SK-N-SH (cell line): ENCODE data around the gene DHRS4L2. TPM values are rescaled to one million over a fixed set of nuclear protein-coding genes. Genes with fewer than 3 reads are reported as not detected.

Experiments
- CTCF ChIA-PET: fragments of 300-600, 350-600 bp; formaldehyde crosslinking; extraction: SDS; loops from one replicate; lab custom pipeline; 2021; lab: Yijun Ruan, JAX
- POLR2A ChIA-PET: fragments of 350-600 bp; sonication (Branson Sonifier 250); formaldehyde crosslinking; extraction: SDS; loops from one replicate; lab custom pipeline; 2020; ENCODE audit warnings: antibody characterized with exemption, inconsistent platforms; lab: Yijun Ruan, JAX
- DNase-seq: peaks from one replicate; pipeline ENCODE4 v3.0.0; 2012
- H2AFZ ChIP-seq: fragments of 200-600 bp; sonication (generic); 2 replicates; pipeline ENCODE4 v1.8.1; 2016; ENCODE audit warnings: antibody characterized with exemption, mild to moderate bottlenecking, low read depth
- H3F3A ChIP-seq: fragments of 200-600 bp; sonication (generic); replicated peaks from 2 replicates; pipeline ENCODE3; 2016; ENCODE audit warnings: antibody characterized with exemption, mild to moderate bottlenecking; ENCODE audit not compliant: insufficient read depth
- H3K27ac ChIP-seq, 2 experiments: fragments of 200-500 bp in 1 of 2; fragments of 200-600 bp in 1 of 2; sonication (Bioruptor generic) in 1 of 2; sonication (generic), shearing (Covaris generic) in 1 of 2; 2 replicates each; pipeline versions ENCODE4 v1.5.1 to v1.6.1; 2014 to 2016; ENCODE audit warnings: low read depth in 2 of 2, inconsistent platforms in 1 of 2, low read length in 1 of 2, mild to moderate bottlenecking in 1 of 2, mixed read lengths in 1 of 2
- H3K27me3 ChIP-seq: fragments of 200-600 bp; sonication (generic), shearing (Covaris generic); 2 replicates; pipeline ENCODE4 v1.6.1; 2016; ENCODE audit warnings: mixed run types; ENCODE audit not compliant: insufficient read depth
- H3K36me3 ChIP-seq, 2 experiments: fragments of 200-500 bp in 1 of 2; fragments of 200-600 bp in 1 of 2; sonication (Bioruptor generic) in 1 of 2; sonication (generic) in 1 of 2; replicated peaks in 1 of 2; 2 replicates each; pipeline versions ENCODE3 to v1.5.1; 2014 to 2016; ENCODE audit warnings: low read length in 1 of 2, mild to moderate bottlenecking in 1 of 2; ENCODE audit not compliant: insufficient read depth in 2 of 2, control insufficient read depth in 1 of 2
- H3K4me1 ChIP-seq, 2 experiments: fragments of 200-500 bp in 1 of 2; fragments of 200-600 bp in 1 of 2; sonication (Bioruptor generic) in 1 of 2; sonication (generic), shearing (Covaris generic) in 1 of 2; 2 replicates each; pipeline versions ENCODE4 v1.5.1 to v1.6.1; 2014 to 2016; ENCODE audit warnings: low read depth in 1 of 2, low read length in 1 of 2, mixed run types in 1 of 2; ENCODE audit not compliant: insufficient read depth in 2 of 2, control insufficient read depth in 1 of 2
- H3K4me2 ChIP-seq: fragments of 200-600 bp; sonication (generic), shearing (Covaris generic); 2 replicates; pipeline ENCODE4 v1.6.1; 2017; ENCODE audit warnings: mixed run types
- H3K4me3 ChIP-seq, 2 experiments: fragments of 200-500 bp in 1 of 2; fragments of 200-600 bp in 1 of 2; sonication (Bioruptor generic) in 1 of 2; sonication (generic), shearing (Covaris generic) in 1 of 2; 2 replicates each; pipeline versions ENCODE4 v1.5.1 to v1.8.1; 2014 to 2016; ENCODE audit warnings: low read depth in 2 of 2, inconsistent platforms in 1 of 2, low read length in 1 of 2, mild to moderate bottlenecking in 1 of 2, mixed read lengths in 1 of 2, moderate library complexity in 1 of 2
- H3K79me2 ChIP-seq: fragments of 200-600 bp; sonication (generic); 2 replicates; pipeline ENCODE4 v1.8.1; 2017; ENCODE audit warnings: mild to moderate bottlenecking; ENCODE audit not compliant: insufficient read depth
- H3K9ac ChIP-seq: fragments of 200-600 bp; sonication (generic); 2 replicates; pipeline ENCODE4 v1.6.1; 2017; ENCODE audit warnings: mixed run types
- H3K9me2 ChIP-seq: fragments of 200-600 bp; sonication (generic); 2 replicates; pipeline ENCODE4 v1.6.1; 2017; ENCODE audit warnings: mixed run types
- H3K9me3 ChIP-seq: fragments of 200-600 bp; sonication (generic); 2 replicates; pipeline ENCODE4 v1.6.1; 2017; ENCODE audit warnings: mixed run types, mild to moderate bottlenecking, moderate library complexity
- H4K20me1 ChIP-seq: fragments of 200-600 bp; sonication (generic); 2 replicates; pipeline ENCODE4 v1.6.1; 2017; ENCODE audit warnings: mild to moderate bottlenecking, mixed run types; ENCODE audit not compliant: insufficient read depth
- CHD2 ChIP-seq: fragments of 150-350 bp; IDR thresholded peaks from 2 replicates; pipeline ENCODE4 v1.6.1; 2018; ENCODE audit warnings: low read length; ENCODE audit not compliant: partially characterized antibody
- MXI1 ChIP-seq: IDR thresholded peaks from 2 replicates; pipeline ENCODE4 v1.6.1; 2012; ENCODE audit warnings: mild to moderate bottlenecking, low read depth, low read length, improper control_type of control experiment
- NRF1 ChIP-seq: IDR thresholded peaks from 2 replicates; pipeline ENCODE4 v1.6.1; 2012; ENCODE audit warnings: low read depth, mild to moderate bottlenecking, low read length
- POLR2AphosphoS5 ChIP-seq: IDR thresholded peaks from 2 replicates; pipeline ENCODE4 v1.6.1; 2012; ENCODE audit warnings: low read depth, low read length
- RAD21 ChIP-seq: IDR thresholded peaks from 2 replicates; pipeline ENCODE4 v1.6.1; 2012; ENCODE audit warnings: mild to moderate bottlenecking, low read length
- TCF12 ChIP-seq: IDR thresholded peaks from 2 replicates; pipeline ENCODE4 v1.4.0; 2012
- WGBS: methylation state at CpG from one replicate; pipeline ENCODE4 v1.1.6; 2017; ENCODE audit warnings: low lambda C conversion rate; 5-methylcytosine and 5-hydroxymethylcytosine counted together
- polyA plus RNA-seq, 3 experiments: library from polyadenylated mRNA; depleted of rRNA; stranded (reverse); fragments of >200 nt; gene quantifications; 2 replicates each; pipeline ENCODE4 v1.2.3, GENCODE V29; 2012
- TF ChIP-seq, protein P1 (sequence below): IDR thresholded peaks from 2 replicates; pipeline ENCODE4 v1.6.1; 2012; ENCODE audit warnings: mild to moderate bottlenecking, low read depth, low read length, moderate library complexity
- TF ChIP-seq, protein P2 (sequence below): IDR thresholded peaks from 2 replicates; pipeline ENCODE4 v1.4.0; 2012; ENCODE audit warnings: low read depth

DHRS4L2 gene
- polyA plus RNA-seq, 1 of the 3 experiments (the other 2 are of a cell fraction) = 14.6 TPM

DNA sequence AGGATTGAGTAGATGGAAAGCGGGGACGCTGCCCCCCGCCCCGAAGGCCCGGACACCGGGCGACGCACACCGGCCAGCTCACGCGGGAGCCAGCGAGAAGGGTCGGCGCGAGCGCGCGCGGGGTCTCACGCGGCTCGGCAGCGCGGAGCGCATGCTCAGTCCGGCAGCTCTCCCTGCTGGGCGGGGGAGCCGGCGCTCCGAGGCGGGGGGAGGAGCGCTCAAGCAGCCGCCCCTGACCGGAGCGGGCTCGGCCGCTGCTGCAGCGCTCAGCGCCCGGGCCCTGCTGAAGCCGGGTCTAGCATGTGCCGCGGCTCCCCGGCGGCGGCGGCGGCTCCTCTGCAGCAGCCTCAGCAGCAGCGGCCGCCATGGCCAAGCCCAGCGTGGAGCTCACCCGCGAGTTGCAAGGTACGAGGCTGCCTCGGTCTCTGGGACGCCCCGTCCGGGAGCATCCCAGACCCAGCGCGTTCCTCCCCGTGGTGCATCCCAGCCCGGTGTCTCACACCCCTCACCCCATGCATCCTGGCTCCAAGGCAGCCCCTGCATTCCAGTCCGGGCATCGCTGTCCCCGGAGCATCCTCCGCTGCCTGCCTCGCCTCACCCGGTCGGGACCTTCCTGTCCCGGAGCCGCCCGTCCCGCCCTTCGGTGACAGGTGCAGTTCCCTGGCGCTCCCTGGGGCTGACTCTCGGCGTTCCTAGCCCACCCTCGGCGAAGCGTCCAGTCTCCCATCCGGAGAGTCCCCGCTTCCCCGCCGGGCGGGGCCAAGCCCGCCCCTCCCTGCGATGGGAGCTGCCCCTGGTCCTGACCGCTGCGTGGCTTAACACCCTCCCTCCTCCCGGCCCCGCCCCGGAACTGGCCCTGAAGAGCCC lies 63.3 kb downstream of the DHRS4L2 start, which contains the start of gene CARMIL3:
Gene CARMIL3 (plus strand): TSS at position 221 of the 867 bp plus-strand sequence. CDS start 145 bp downstream, at position 366.
- H4K20me1 ChIP-seq = no peaks in the 10 kb centered on the region
- H3K9ac ChIP-seq = peak within 1 kb of the TSS; percentile 53; the same call in 1 of the 2 replicates
- CTCF ChIA-PET = interaction anchor here (0.7 to 42.8 kb wide), 7 partner anchors 28 to 463 kb away, joined by 3 to 1159 read pairs (median 5); partner anchors contain the start of genes IRF9 and PCK2
- H3K79me2 ChIP-seq = no peaks in the 10 kb centered on the region
- peak; percentile 97 for DNase-seq
- peak within 1 kb of the TSS; percentile 72 to 80 for H3K4me3 ChIP-seq
- peak within 1 kb of the TSS; percentile 96; the same call in 1 of the 2 replicates for H2AFZ ChIP-seq
- 0% methylated on average over 8 of the region's 92 CpGs for WGBS
- no peaks in the 10 kb centered on the region for H3K9me3 ChIP-seq
- H3K4me2 ChIP-seq = peak within 1 kb of the TSS; percentile 88
- no peaks in the 10 kb centered on the region for H3K9me2 ChIP-seq
- H3K36me3 ChIP-seq = no peaks in the 10 kb centered on the region
- peaks cover 0 to 18% of the 10 kb centered on the region in 2 experiments; a peak in 1 of 4 replicates for H3K4me1 ChIP-seq
- TF ChIP-seq TCF12 (no peak), CHD2 (peak; percentile 93), NRF1 (peak; percentile 74), RAD21 (no peak), MXI1 (peak; percentile 64), POLR2AphosphoS5 (0 out of 2 replicates have a peak, but pooled peaks have one; percentile 18)
- TF ChIP-seq, protein P1, sequence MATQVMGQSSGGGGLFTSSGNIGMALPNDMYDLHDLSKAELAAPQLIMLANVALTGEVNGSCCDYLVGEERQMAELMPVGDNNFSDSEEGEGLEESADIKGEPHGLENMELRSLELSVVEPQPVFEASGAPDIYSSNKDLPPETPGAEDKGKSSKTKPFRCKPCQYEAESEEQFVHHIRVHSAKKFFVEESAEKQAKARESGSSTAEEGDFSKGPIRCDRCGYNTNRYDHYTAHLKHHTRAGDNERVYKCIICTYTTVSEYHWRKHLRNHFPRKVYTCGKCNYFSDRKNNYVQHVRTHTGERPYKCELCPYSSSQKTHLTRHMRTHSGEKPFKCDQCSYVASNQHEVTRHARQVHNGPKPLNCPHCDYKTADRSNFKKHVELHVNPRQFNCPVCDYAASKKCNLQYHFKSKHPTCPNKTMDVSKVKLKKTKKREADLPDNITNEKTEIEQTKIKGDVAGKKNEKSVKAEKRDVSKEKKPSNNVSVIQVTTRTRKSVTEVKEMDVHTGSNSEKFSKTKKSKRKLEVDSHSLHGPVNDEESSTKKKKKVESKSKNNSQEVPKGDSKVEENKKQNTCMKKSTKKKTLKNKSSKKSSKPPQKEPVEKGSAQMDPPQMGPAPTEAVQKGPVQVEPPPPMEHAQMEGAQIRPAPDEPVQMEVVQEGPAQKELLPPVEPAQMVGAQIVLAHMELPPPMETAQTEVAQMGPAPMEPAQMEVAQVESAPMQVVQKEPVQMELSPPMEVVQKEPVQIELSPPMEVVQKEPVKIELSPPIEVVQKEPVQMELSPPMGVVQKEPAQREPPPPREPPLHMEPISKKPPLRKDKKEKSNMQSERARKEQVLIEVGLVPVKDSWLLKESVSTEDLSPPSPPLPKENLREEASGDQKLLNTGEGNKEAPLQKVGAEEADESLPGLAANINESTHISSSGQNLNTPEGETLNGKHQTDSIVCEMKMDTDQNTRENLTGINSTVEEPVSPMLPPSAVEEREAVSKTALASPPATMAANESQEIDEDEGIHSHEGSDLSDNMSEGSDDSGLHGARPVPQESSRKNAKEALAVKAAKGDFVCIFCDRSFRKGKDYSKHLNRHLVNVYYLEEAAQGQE = peak; percentile 96
- TF ChIP-seq, protein P2, sequence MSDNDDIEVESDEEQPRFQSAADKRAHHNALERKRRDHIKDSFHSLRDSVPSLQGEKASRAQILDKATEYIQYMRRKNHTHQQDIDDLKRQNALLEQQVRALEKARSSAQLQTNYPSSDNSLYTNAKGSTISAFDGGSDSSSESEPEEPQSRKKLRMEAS = 0 out of 2 replicates have a peak, but pooled peaks have one; percentile 32
- TF ChIP-seq, all 33 proteins: peak for 6
- Histone ChIP-seq H3F3A (no peaks in the 10 kb centered on the region), H3K27me3 (no peaks in the 10 kb centered on the region; the same call in 1 of the 2 replicates), H3K27ac (peak within 1 kb of the TSS in 1 of 2 experiments; percentile 81; a peak in 2 of 4 replicates)
- POLR2A ChIA-PET = interaction anchor here (0.5 to 3.1 kb wide), 16 partner anchors 15 to 550 kb away, joined by 3 to 22 read pairs (median 4); partner anchors contain the start of genes DCAF11, EMC9, IRF9 and NRL
